OCI-LY3 (cell line): ENCODE data around the gene HGS.

ENCODE experiments used
- H2AFZ ChIP-seq: fragments of 200-600, 300-600 bp; shearing (Covaris generic); 2 replicates; pipeline ENCODE4 v1.6.0; 2014; ENCODE audit warnings: antibody characterized with exemption, low read depth, low read length
- H3K27ac ChIP-seq: fragments of 200-600, 300-600 bp; sonication (generic); 2 replicates; pipeline ENCODE4 v1.5.1; 2014; ENCODE audit warnings: mild to moderate bottlenecking, low read length, moderate library complexity, mixed read lengths
- H3K27me3 ChIP-seq: fragments of 200-600, 300-600 bp; sonication (generic); 2 replicates; pipeline ENCODE4 v1.6.1; 2014; ENCODE audit warnings: low read depth, low read length, mixed read lengths
- H3K36me3 ChIP-seq: fragments of 200-600, 300-600 bp; sonication (generic); replicated peaks from 2 replicates; pipeline ENCODE3; 2014; ENCODE audit warnings: low read depth, low read length, mixed read lengths
- H3K4me1 ChIP-seq: fragments of 300-600, 200-600 bp; sonication (generic); 2 replicates; pipeline ENCODE4 v1.6.1; 2014; ENCODE audit warnings: low read length, mixed read lengths
- H3K4me2 ChIP-seq: fragments of 200-600, 300-600 bp; sonication (generic); 2 replicates; pipeline ENCODE4 v1.6.1; 2014; ENCODE audit warnings: low read length, mixed read lengths
- H3K4me3 ChIP-seq: fragments of 300-600, 200-600 bp; sonication (generic); 2 replicates; pipeline ENCODE4 v1.5.1; 2014; ENCODE audit warnings: antibody characterized with exemption, mild to moderate bottlenecking, low read length, moderate library complexity
- H3K79me2 ChIP-seq: fragments of 300-600, 200-600 bp; shearing (Covaris generic); 2 replicates; pipeline ENCODE4 v1.6.1; 2014; ENCODE audit warnings: mild to moderate bottlenecking, low read length, mixed read lengths
- H3K9ac ChIP-seq: fragments of 300-600, 200-600 bp; shearing (Covaris generic); 2 replicates; pipeline ENCODE4 v1.6.0; 2014; ENCODE audit warnings: mild to moderate bottlenecking, low read length, moderate library complexity
- H3K9me3 ChIP-seq: fragments of 200-600, 300-600 bp; shearing (Covaris generic); 2 replicates; pipeline ENCODE4 v1.6.1; 2014; ENCODE audit warnings: low read length, mixed read lengths; ENCODE audit not compliant: insufficient read depth
- H4K20me1 ChIP-seq: fragments of 200-600, 300-600 bp; sonication (generic); 2 replicates; pipeline ENCODE4 v1.6.1; 2016; ENCODE audit warnings: low read length, mixed read lengths; ENCODE audit not compliant: insufficient read depth
- CTCF ChIP-seq: fragments of 200-600, 300-600 bp; sonication (generic); IDR thresholded peaks from 2 replicates; pipeline ENCODE4 v1.5.1; 2014; ENCODE audit warnings: antibody characterized with exemption, low read length, low read depth
- EZH2phosphoT487 ChIP-seq: fragments of 200-600 bp; shearing (Covaris generic); IDR thresholded peaks from 2 replicates; pipeline ENCODE4 v1.6.1; 2018; ENCODE audit warnings: antibody characterized with exemption, mixed run types, low read depth

HGS gene

GRCh38 chr17:81682565-81683207 is 1.1 kb upstream of the HGS start:
- 0 out of 2 replicates have a peak, but pooled peaks cover 6% of the 10 kb centered on the region for H4K20me1 ChIP-seq
- no peaks in the 10 kb centered on the region for H3K27me3 ChIP-seq
- TF ChIP-seq EZH2phosphoT487 = no peak
- no peak for TF ChIP-seq CTCF
- no peaks in the 10 kb centered on the region for H3K9me3 ChIP-seq
- H3K4me1 ChIP-seq = peaks cover 18% of the 10 kb centered on the region
- peak overlapping the region; percentile 97 for H3K4me2 ChIP-seq
- peak overlapping the region; percentile 81 for H3K9ac ChIP-seq
- H3K4me3 ChIP-seq = peak overlapping the region; percentile 87
- H3K27ac ChIP-seq = peak overlapping the region; percentile 38; the same call in 1 of the 2 replicates
- 0 out of 2 replicates have a peak overlapping the region, but pooled peaks have one; percentile 10 for H2AFZ ChIP-seq
- H3K36me3 ChIP-seq = peaks cover 10% of the 10 kb centered on the region
- H3K79me2 ChIP-seq = peaks cover 56% of the 10 kb centered on the region

- Histone ChIP-seq H3K79me2 (peaks cover 56% of the 10 kb centered on the region), H3K27me3 (no peaks in the 10 kb centered on the region), H3K4me1 (peaks cover 18% of the 10 kb centered on the region), H3K9me3 (no peaks in the 10 kb centered on the region), H3K36me3 (peaks cover 10% of the 10 kb centered on the region), H3K9ac (peak overlapping the region; percentile 81), H3K4me3 (peak overlapping the region; percentile 87), H3K27ac (peak overlapping the region; percentile 38), H2AFZ (0 out of 2 replicates have a peak overlapping the region, but pooled peaks have one; percentile 10), H4K20me1 (0 out of 2 replicates have a peak, but pooled peaks cover 6% of the 10 kb centered on the region), H3K4me2 (peak overlapping the region; percentile 97)
- no peak for TF ChIP-seq EZH2phosphoT487
- no peak for TF ChIP-seq CTCF
Measured at GRCh38 chr17:81683208-81683583, 615 bp upstream of the HGS start.

- peaks cover 10% of the 10 kb centered on the region for H3K36me3 ChIP-seq
- H3K9ac ChIP-seq = peak overlapping the region; percentile 84
- no peaks in the 10 kb centered on the region for H3K27me3 ChIP-seq
- TF ChIP-seq CTCF (no peak), EZH2phosphoT487 (no peak)
- H3K4me2 ChIP-seq = peak overlapping the region; percentile 100
- H3K9me3 ChIP-seq = no peaks in the 10 kb centered on the region
- H2AFZ ChIP-seq = no peak overlapping the region
- H3K79me2 ChIP-seq = peaks cover 56% of the 10 kb centered on the region
- H3K4me3 ChIP-seq = peak overlapping the region; percentile 87
- H3K27ac ChIP-seq = peak overlapping the region; percentile 28; the same call in 1 of the 2 replicates
- H4K20me1 ChIP-seq = 0 out of 2 replicates have a peak, but pooled peaks cover 6% of the 10 kb centered on the region
- H3K4me1 ChIP-seq = peaks cover 18% of the 10 kb centered on the region
Measured at GRCh38 chr17:81684442-81684911, 666 bp downstream of the HGS start.

GRCh38 chr17:81685108-81685507 is 1.3 kb downstream of the HGS start:
- peak overlapping the region; percentile 3; the same call in 1 of the 2 replicates for H3K27ac ChIP-seq
- no peak for TF ChIP-seq EZH2phosphoT487
- TF ChIP-seq CTCF = no peak
- peaks cover 18% of the 10 kb centered on the region for H3K4me1 ChIP-seq
- H4K20me1 ChIP-seq = 0 out of 2 replicates have a peak, but pooled peaks cover 6% of the 10 kb centered on the region
- peaks cover 56% of the 10 kb centered on the region for H3K79me2 ChIP-seq
- peaks cover 10% of the 10 kb centered on the region for H3K36me3 ChIP-seq
- H3K4me3 ChIP-seq = peak overlapping the region; percentile 87
- peak overlapping the region; percentile 84 for H3K9ac ChIP-seq
- H3K9me3 ChIP-seq = no peaks in the 10 kb centered on the region
- no peaks in the 10 kb centered on the region for H3K27me3 ChIP-seq
- H2AFZ ChIP-seq = no peak overlapping the region
- peak overlapping the region; percentile 100 for H3K4me2 ChIP-seq
